C4-2B (cell line): ENCODE results near the gene R3HDML.

Experiments
- ZFX ChIP-seq: fragments of 450-650 bp; IDR thresholded peaks from 2 replicates; pipeline ENCODE4 v1.6.1; 2017
- TF ChIP-seq, protein P1 (sequence below): fragments of 450-650 bp; conservative IDR thresholded peaks from 2 replicates; pipeline ENCODE4 v1.5.1; 2017; ENCODE audit warnings: mild to moderate bottlenecking

DNA sequence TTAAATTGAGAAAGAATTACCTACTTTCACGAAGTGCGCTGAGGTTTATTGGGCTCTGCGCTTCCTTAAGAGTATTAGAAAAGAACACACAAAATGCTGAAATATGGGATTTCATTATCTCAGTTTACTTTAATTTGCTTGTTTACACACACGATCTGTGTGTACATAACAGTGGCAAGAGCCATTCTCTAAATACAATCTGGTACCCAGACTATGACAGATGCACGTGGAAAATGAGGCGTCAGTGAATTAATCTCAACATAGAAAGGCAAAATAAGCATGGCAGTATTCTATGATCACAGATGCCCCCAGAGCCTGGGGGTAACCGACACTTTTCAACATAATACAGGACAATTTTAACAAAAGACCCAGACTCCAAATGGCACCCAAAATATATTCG lies 34.1 kb upstream of the R3HDML start:
- TF ChIP-seq, protein P1, sequence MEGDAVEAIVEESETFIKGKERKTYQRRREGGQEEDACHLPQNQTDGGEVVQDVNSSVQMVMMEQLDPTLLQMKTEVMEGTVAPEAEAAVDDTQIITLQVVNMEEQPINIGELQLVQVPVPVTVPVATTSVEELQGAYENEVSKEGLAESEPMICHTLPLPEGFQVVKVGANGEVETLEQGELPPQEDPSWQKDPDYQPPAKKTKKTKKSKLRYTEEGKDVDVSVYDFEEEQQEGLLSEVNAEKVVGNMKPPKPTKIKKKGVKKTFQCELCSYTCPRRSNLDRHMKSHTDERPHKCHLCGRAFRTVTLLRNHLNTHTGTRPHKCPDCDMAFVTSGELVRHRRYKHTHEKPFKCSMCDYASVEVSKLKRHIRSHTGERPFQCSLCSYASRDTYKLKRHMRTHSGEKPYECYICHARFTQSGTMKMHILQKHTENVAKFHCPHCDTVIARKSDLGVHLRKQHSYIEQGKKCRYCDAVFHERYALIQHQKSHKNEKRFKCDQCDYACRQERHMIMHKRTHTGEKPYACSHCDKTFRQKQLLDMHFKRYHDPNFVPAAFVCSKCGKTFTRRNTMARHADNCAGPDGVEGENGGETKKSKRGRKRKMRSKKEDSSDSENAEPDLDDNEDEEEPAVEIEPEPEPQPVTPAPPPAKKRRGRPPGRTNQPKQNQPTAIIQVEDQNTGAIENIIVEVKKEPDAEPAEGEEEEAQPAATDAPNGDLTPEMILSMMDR: no peak
- TF ChIP-seq ZFX: no peak
